ENCODE results near the gene ST6GALNAC3. TPM values are rescaled to one million over a fixed set of nuclear protein-coding genes. Genes with fewer than 3 reads are reported as not detected.

The ST6GALNAC3 gene
- total RNA-seq, 4 donors from 2014 or later, result 2.8 to 3.5 (median 3.4) TPM

- peaks cover 0 to 5% (median 0%) of the 10 kb centered on the region in 4 donors for H3K4me1 ChIP-seq
- no peaks in the 10 kb centered on the region for H3K27me3 ChIP-seq
- H3K4me3 ChIP-seq, result no peak overlapping the region
- DNase-seq, result no peak
- H3K27ac ChIP-seq, result no peak overlapping the region
- H3K36me3 ChIP-seq, result no peaks in the 10 kb centered on the region
- no peak for TF ChIP-seq POLR2A (IDR thresholded peaks at IDR 0.05)
- TF ChIP-seq, protein P1, sequence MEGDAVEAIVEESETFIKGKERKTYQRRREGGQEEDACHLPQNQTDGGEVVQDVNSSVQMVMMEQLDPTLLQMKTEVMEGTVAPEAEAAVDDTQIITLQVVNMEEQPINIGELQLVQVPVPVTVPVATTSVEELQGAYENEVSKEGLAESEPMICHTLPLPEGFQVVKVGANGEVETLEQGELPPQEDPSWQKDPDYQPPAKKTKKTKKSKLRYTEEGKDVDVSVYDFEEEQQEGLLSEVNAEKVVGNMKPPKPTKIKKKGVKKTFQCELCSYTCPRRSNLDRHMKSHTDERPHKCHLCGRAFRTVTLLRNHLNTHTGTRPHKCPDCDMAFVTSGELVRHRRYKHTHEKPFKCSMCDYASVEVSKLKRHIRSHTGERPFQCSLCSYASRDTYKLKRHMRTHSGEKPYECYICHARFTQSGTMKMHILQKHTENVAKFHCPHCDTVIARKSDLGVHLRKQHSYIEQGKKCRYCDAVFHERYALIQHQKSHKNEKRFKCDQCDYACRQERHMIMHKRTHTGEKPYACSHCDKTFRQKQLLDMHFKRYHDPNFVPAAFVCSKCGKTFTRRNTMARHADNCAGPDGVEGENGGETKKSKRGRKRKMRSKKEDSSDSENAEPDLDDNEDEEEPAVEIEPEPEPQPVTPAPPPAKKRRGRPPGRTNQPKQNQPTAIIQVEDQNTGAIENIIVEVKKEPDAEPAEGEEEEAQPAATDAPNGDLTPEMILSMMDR (IDR thresholded peaks at IDR 0.05), result no peak
- no peaks in the 10 kb centered on the region for H3K9me3 ChIP-seq
Observed at GRCh38 chr1:76288758-76289483, 214.4 kb downstream of the ST6GALNAC3 start.

DNA sequence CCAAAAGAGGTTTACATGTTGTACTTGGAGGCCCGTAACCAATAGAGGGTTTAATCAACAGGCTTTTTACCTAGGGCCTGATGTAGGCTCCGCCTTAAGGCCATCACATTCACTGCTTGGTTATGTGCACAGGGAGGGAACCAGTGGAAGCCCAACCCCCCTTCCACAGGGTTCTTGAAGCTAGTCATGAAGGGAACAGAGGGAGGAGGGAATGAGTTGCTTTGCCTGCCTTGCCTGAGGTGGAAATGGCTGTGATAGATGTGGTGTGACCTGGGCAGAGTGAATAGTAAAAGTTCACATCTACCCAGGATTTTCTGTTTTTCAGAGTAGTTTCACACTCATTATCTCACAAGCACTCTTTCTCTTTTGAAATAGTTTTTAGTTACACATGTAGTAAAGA is 215.1 kb downstream of the ST6GALNAC3 start:
- Histone ChIP-seq H3K27ac (no peak overlapping the region), H3K36me3 (no peaks in the 10 kb centered on the region), H3K4me3 (no peak overlapping the region)

DNA sequence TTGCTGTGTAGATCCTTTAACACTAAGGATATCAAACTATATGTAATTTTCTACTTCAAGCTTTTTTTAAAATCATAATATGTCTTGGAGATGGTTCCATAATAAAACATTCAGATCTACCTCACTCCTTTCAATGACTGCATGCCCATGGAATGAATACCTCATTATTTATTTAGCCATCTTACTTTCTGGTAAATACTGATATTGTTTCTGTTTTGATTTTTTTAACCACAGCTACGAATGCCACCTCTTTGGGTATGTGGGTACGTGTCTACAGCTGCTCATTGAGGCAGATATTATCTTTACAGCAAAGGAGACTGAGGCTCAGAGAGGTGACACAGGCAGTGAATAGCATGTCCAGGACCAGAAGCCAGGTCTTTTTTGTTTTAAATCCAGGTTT is 215.7 kb downstream of the ST6GALNAC3 start:
- DNase-seq, result no peak
- Histone ChIP-seq H3K36me3 (no peaks in the 10 kb centered on the region), H3K4me1 (peaks cover 0 to 5% (median 0%) of the 10 kb centered on the region in 4 donors), H3K27ac (no peak overlapping the region), H3K4me3 (no peak overlapping the region), H3K9me3 (no peaks in the 10 kb centered on the region), H3K27me3 (no peaks in the 10 kb centered on the region)
- TF ChIP-seq, protein P1 (IDR thresholded peaks at IDR 0.05), result no peak
- TF ChIP-seq POLR2A (IDR thresholded peaks at IDR 0.05), result no peak

More for the DNA sequence above, 215.1 kb downstream of the ST6GALNAC3 start:
- H3K27me3 ChIP-seq, result no peaks in the 10 kb centered on the region
- no peak for DNase-seq
- no peaks in the 10 kb centered on the region for H3K9me3 ChIP-seq
- H3K4me1 ChIP-seq, result peaks cover 0 to 5% (median 0%) of the 10 kb centered on the region in 4 donors
- TF ChIP-seq POLR2A (IDR thresholded peaks at IDR 0.05), result no peak
- TF ChIP-seq, protein P1 (IDR thresholded peaks at IDR 0.05), result no peak

- H3K4me1 ChIP-seq, result peaks cover 0 to 5% (median 0%) of the 10 kb centered on the region in 4 donors
- H3K4me3 ChIP-seq, result no peak overlapping the region
- no peaks in the 10 kb centered on the region for H3K36me3 ChIP-seq
- no peaks in the 10 kb centered on the region for H3K27me3 ChIP-seq
- no peaks in the 10 kb centered on the region for H3K9me3 ChIP-seq
- no peak for TF ChIP-seq POLR2A (IDR thresholded peaks at IDR 0.05)
- TF ChIP-seq, protein P1 (IDR thresholded peaks at IDR 0.05), result no peak
- no peak for DNase-seq
- no peak overlapping the region for H3K27ac ChIP-seq
Observed at GRCh38 chr1:76291191-76291590, 216.6 kb downstream of the ST6GALNAC3 start.

DNA sequence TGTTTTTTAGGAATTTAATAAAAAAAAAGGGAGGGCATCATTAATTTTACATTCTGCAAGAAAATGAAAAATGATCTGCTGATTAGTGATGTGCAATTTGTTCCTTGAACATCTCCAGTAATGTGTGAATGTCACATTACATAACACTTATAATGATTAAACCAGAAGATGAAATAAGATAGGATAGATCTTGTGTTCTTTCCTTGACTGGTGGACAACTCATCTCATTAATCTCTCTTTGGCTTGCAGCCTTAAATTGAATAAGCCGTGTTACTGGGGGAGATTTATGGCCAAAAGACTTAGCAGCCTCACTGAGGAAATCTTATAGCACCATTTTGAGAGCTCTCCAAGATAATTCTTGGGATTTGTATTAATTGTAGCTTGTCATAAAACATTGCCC is 217.2 kb downstream of the ST6GALNAC3 start:
- Histone ChIP-seq H3K9me3 (no peaks in the 10 kb centered on the region), H3K27ac (no peak overlapping the region), H3K36me3 (no peaks in the 10 kb centered on the region), H3K4me1 (peaks cover 0 to 5% (median 0%) of the 10 kb centered on the region in 4 donors), H3K4me3 (no peak overlapping the region), H3K27me3 (no peaks in the 10 kb centered on the region)
- no peak for DNase-seq
- TF ChIP-seq, protein P1 (IDR thresholded peaks at IDR 0.05), result no peak
- no peak for TF ChIP-seq POLR2A (IDR thresholded peaks at IDR 0.05)
